Testis (tissue), 3 donors: ENCODE results near the gene CHMP6. TPM values are rescaled to one million over a fixed set of nuclear protein-coding genes. Genes with fewer than 3 reads are reported as not detected.

Experiments used
- DNase-seq: peaks from one replicate; pipeline ENCODE4 v3.0.0-alpha.2; 2019
- H3K27ac ChIP-seq, 2 donors: fragments of 200-600 bp; sonication (generic); one replicate each; pipeline ENCODE4 v1.5.1; 2019
- H3K27me3 ChIP-seq: fragments of 200-600 bp; sonication (generic); one replicate; pipeline ENCODE4 v1.5.1; 2019
- H3K36me3 ChIP-seq: fragments of 200-600 bp; sonication (generic); one replicate; pipeline ENCODE4 v1.5.1; 2017; ENCODE audit warnings: low read depth; ENCODE audit errors: missing control alignments
- H3K4me1 ChIP-seq: fragments of 200-600 bp; sonication (generic); one replicate; pipeline ENCODE4 v1.5.1; 2019
- H3K4me3 ChIP-seq, 2 donors: fragments of 200-600 bp; sonication (generic); one replicate each; pipeline ENCODE4 v1.5.1; 2017 to 2019
- H3K9me3 ChIP-seq: fragments of 200-600 bp; sonication (generic); one replicate; pipeline ENCODE4 v1.5.1; 2017
- POLR2A ChIP-seq: fragments of 450-650 bp; IDR thresholded peaks from one replicate; pipeline ENCODE4 v1.6.1; 2017; ENCODE audit warnings: antibody characterized with exemption, mild to moderate bottlenecking, moderate library complexity
- WGBS, 2 donors: methylation state at CpG; one replicate each; pipeline ENCODE4 v1.1.5; 2018; 5-methylcytosine and 5-hydroxymethylcytosine counted together
- intact Hi-C: fragments of 100-400 bp; cut with DNase I; formaldehyde crosslinking; loops from one replicate; pipeline ENCODE4 v1.15.1; 2023; ENCODE audit warnings: low total_unique reads
- polyA plus RNA-seq: library from polyadenylated mRNA; stranded (reverse); fragments of 350-450 nt; fragmentation: Illumina TruSeq; extraction: RNeasy Lipid Tissue Mini Kit (QIAGEN cat#74804); gene quantifications from one replicate; pipeline ENCODE4 v1.2.3, GENCODE V29; 2014; ENCODE audit warnings: low read depth, low replicate concordance; ENCODE audit not compliant: insufficient read depth
- total RNA-seq, 2 donors: library from RNA; depleted of rRNA; stranded (reverse); fragments of >200 nt; gene quantifications; one replicate each; pipeline ENCODE4 v1.2.3, GENCODE V29; 2016
- TF ChIP-seq, protein P1 (sequence below), 3 experiments: fragments of 450-650 bp in 2 of 3; fragments of 200-600 bp in 1 of 3; sonication (generic) in 1 of 3; IDR thresholded peaks; one replicate each; pipeline ENCODE4 v1.5.1; 2016 to 2019; ENCODE audit warnings: antibody characterized with exemption in 3 of 3, mild to moderate bottlenecking in 2 of 3, moderate library complexity in 1 of 3

The CHMP6 gene
- total and polyA plus RNA-seq, 3 donors from 2014 or later: 18.5 to 29.8 (median 28.2) TPM

DNA sequence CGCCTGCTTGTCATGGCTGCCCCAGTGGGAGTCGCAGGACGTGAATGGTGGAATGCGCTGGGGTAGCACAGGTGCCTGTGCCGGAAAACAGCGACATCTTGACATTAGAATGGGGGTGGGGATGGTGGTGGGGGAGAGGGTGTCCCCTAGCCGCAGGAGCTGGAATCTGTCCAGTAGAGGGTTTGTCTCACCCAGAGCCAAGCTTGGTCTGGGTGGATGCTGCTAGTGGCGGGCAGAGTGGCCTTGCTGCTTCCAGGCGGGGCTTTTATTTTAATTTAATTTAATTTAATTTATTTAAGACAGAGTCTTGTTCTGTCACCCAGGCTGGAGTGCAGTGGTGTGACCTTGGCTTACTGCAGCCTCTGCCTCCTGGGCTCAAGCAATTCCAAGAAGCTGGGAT is 51.0 kb downstream of the CHMP6 start:
- Histone ChIP-seq H3K27ac (no peak overlapping the region), H3K27me3 (no peaks in the 10 kb centered on the region), H3K4me3 (no peak overlapping the region), H3K9me3 (no peaks in the 10 kb centered on the region), H3K36me3 (no peaks in the 10 kb centered on the region), H3K4me1 (peaks cover 52% of the 10 kb centered on the region)
- no peak for DNase-seq
- WGBS, 2 donors: 89 to 93% methylated on average over 9 of the region's 9 CpGs
- intact Hi-C loops: no loop called here
- TF ChIP-seq, protein P1, sequence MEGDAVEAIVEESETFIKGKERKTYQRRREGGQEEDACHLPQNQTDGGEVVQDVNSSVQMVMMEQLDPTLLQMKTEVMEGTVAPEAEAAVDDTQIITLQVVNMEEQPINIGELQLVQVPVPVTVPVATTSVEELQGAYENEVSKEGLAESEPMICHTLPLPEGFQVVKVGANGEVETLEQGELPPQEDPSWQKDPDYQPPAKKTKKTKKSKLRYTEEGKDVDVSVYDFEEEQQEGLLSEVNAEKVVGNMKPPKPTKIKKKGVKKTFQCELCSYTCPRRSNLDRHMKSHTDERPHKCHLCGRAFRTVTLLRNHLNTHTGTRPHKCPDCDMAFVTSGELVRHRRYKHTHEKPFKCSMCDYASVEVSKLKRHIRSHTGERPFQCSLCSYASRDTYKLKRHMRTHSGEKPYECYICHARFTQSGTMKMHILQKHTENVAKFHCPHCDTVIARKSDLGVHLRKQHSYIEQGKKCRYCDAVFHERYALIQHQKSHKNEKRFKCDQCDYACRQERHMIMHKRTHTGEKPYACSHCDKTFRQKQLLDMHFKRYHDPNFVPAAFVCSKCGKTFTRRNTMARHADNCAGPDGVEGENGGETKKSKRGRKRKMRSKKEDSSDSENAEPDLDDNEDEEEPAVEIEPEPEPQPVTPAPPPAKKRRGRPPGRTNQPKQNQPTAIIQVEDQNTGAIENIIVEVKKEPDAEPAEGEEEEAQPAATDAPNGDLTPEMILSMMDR (IDR thresholded peaks at IDR 0.05): no peak
- no peak for TF ChIP-seq POLR2A

DNA sequence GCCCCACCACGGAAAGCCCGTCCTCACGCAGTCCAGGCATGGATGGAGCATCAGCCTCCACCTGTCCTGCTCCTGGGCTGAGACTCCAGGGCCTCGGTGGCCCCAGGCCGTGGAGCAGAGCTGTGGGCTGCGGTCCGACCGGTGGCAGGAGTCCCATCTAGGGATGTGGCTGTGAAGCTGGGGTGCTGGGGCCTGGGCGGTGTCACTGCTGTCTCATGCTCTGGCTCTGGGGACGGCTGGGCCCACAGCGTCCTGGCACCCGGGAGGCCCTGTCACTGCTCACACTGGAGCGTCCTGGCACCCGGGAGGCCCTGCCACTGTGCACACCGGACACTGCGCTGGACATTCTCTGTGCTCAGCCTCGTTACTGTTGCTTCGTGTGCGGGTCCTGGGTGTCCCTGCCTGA is 51.7 kb downstream of the CHMP6 start:
- 71 to 84% methylated on average over 5 to 19 of the region's 19 CpGs for WGBS, 2 donors
- TF ChIP-seq, protein P1 (IDR thresholded peaks at IDR 0.05): no peak
- no peak for TF ChIP-seq POLR2A
- Histone ChIP-seq H3K36me3 (no peaks in the 10 kb centered on the region), H3K27me3 (no peaks in the 10 kb centered on the region), H3K27ac (peak overlapping the region in 1 of 2 donors; percentile 74), H3K4me1 (peaks cover 45% of the 10 kb centered on the region), H3K4me3 (no peak overlapping the region), H3K9me3 (no peaks in the 10 kb centered on the region)
- intact Hi-C loops: no loop called here
- no peak for DNase-seq

DNA sequence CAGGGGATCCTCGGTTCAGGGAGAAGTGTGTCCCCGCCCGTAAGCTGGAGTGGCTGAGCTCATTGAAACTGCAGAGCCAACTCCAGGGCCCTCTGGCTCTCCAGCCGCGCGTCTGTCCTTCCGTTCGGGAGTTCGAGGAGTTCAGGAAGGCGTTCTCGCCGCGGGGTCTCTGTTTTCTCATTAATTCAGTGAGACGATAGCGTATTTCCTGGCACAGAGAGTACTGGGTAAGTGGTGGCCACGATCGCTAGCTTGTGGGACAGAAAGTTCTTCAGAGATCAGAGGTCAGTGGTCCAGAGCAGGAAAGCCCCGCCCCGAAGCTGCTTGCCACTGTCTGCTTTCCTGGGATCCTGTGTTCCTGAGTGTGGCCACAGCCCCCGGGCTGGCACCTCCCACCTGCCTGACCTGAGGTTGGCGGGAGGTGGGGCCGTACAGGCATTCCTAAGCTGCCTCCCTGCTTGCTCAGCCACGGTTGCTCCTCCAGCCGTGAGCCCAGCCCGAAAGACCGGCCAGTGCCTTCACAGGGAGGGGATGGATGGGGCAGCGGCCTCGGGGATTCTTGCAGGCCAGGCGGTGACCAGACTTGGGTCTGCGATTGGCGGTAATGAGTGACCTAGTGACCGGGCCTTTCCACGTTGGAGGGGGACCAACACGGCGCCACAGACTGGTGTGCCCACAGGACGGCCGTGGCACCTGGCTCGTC is 52.2 kb downstream of the CHMP6 start:
- H3K27me3 ChIP-seq: no peaks in the 10 kb centered on the region
- no peak for TF ChIP-seq POLR2A
- TF ChIP-seq, protein P1 (IDR thresholded peaks at IDR 0.05): no peak
- peaks cover 40% of the 10 kb centered on the region for H3K4me1 ChIP-seq
- no peak for DNase-seq
- no peak overlapping the region for H3K4me3 ChIP-seq
- no peaks in the 10 kb centered on the region for H3K36me3 ChIP-seq
- 35 to 49% methylated on average over 18 to 38 of the region's 38 CpGs for WGBS, 2 donors
- H3K27ac ChIP-seq: peak overlapping the region in 1 of 2 donors; percentile 74
- no peaks in the 10 kb centered on the region for H3K9me3 ChIP-seq
- intact Hi-C loops: no loop called here

DNA sequence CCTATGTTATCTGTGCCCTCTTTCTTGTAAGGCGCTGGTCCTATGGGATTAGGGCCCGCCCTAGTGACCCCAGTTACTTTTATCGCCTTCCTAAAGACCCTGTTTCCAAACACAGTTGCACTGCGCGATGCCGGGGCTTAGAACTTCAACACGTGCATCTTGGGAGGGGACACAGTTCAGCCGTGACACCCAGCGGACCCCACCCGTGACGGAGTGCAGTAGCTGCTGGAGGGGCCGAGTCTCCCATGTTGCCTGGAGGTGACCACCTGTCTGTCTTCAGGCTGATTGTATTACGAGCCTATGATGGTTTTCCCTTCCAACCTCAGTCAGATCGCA is 52.8 kb downstream of the CHMP6 start:
- TF ChIP-seq POLR2A: no peak
- TF ChIP-seq, protein P1 (IDR thresholded peaks at IDR 0.05): no peak
- Histone ChIP-seq H3K27ac (peak overlapping the region in 1 of 2 donors; percentile 3), H3K36me3 (no peaks in the 10 kb centered on the region), H3K4me3 (no peak overlapping the region), H3K4me1 (peaks cover 41% of the 10 kb centered on the region), H3K9me3 (no peaks in the 10 kb centered on the region), H3K27me3 (no peaks in the 10 kb centered on the region)
- 53 to 54% methylated on average over 9 to 14 of the region's 14 CpGs for WGBS, 2 donors
- no peak for DNase-seq
- intact Hi-C loops: no loop called here
